GM04503 (cell line): ENCODE measurements around the gene HELZ2.

Source experiments
- DNase-seq: peaks from one replicate; pipeline ENCODE4 v3.0.0-alpha.2; 2012; ENCODE audit warnings: low read depth

Gene HELZ2

DNA sequence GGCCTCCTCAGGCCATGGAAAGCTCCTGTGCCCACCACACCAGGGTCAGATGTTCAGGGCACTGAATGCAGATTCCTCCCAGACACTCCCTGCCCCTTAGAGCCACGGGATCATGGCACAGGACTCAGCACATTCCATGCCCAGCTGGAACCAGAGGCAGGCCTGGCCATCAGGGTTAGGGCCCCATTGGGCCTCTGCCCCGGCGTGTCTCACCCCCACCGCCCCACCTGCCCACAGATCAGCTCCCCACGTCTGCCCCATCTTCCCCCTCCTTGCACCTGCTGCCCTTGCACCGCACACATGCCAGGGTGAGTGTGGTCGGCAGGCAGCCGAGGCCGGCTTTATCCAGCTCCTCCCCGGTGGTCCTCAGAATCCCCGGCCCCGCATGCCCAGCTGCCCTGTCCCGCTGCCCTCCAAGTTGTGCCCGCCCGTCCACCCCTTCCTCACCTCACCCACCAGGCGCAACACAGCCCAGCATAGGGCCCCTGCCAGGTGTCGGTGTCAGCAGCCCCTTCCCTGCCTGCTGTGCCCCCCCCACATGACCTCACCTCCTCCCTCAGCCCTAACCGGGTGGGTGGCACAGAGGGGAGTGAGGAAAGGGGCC, 24.3 kb downstream of the HELZ2 start:
- DNase-seq = no peak

DNA sequence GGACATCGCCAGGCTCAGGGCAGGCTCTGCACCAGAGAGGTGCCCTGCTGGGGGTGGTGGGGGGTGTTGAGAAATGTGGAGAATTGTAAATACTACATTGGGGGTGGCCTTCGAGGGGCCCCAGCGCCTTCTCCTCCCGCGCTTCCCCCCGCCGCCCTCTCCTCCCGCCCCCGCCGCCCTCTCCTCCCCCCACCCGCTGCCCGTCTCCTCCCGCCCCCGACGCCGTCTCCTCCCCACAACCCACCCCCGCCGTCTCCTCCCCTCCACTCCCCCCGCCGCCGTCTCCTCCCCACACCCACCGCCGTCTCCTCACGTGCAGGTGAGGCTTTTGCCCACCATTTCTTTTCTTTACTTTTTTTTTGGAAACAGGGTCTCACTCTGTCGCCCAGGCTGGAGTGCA, 25.0 kb downstream of the HELZ2 start:
- no peak for DNase-seq

DNA sequence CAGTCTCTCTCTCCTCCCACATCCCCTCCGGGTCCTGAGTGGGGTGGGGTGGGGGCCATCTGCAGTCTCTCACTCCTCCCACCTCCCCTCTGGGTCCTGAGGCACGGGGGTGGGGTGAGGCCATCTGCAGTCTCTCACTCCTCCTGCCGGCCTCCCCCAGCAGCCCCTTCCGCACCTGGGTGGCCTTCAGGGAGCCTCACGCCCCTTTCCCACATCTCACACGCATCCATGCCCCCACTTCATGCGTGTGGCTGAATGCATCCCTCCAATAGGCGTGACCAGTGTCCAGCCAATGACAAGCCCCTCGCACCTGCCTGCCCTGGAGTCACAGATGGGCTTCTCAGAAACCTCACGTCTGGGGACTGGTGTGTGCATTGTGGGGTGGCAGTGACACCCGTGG, 25.5 kb downstream of the HELZ2 start:
- no peak for DNase-seq

DNA sequence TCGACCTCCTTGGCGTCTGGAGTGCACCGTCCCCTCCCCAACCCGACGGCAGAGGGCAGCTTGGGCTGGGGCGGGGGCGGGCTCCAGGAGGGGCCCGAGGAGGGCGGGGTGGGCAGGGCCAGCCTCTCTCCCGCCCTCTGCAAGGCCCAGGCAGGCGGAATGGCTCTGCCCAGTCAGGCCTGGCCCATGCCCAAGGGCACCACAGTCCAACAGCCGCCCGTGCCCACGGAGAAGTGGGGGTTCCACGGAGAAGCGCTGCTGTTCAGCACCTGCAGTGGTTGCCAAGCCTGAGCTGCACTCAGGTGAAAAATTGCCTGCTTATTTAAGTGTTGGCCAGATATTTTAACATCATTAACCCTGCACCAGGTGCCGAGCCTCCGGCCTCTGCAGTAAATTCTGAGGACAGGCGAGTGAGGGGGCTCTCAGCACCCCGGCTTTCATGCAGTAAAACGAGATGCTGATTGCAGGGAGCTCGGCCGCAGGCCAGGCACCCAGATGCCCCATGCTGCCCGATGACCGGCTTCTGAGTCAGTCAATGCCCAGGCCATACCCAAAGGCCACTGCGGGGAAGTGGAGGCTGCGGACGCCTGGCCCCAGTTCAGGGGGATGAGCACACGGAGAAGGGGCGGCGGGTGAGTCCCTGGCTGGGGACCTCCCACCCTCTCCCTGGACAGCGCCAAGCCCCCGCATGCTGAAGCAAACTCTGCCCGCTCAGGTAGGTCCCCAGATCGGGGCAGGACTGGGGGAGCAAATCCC, 26.1 kb downstream of the HELZ2 start, which contains the start of gene SRMS:
Gene SRMS, minus strand, starts transcription at position 25 of the 756 bp plus-strand sequence. CDS start 286 bp downstream, outside the sequence.
- DNase-seq = no peak

DNA sequence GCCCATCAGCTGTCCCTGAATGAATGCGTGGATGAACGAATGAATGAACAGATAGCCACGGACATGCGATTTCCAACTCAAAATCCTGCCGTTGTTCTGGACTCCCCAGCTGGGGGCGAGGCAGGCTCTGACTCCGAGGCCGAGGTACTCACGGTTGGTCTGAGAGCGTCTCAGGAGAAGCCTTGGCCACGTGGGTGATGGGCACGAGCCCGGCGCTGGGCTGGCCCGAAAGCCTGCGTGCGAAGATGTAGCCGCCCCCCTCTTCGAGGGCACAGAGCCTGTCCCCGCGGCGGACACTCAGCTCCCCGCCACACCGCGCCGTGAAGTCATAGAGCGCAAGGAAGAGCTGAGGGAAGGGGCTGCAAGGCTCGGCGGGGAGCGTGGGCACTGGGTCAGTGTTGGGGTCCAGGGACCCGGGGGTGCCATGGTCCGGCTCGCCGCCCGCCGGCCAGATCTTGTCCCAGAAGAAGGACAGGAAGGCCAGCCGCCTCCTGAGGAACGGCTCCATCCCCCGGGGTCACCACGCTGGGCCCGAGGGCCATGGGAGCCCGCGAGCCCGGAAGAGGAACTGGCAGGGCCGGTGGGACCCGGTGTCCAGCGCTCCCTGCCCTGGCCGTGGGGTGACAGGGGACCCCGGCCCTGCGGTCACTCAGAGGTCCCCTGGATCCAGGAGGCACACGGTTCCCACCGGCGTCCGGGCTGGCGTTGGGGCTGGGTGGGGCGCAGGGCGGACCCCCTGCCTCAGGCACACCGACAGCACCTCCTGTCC, 26.9 kb downstream of the HELZ2 start:
- DNase-seq = no peak

DNA sequence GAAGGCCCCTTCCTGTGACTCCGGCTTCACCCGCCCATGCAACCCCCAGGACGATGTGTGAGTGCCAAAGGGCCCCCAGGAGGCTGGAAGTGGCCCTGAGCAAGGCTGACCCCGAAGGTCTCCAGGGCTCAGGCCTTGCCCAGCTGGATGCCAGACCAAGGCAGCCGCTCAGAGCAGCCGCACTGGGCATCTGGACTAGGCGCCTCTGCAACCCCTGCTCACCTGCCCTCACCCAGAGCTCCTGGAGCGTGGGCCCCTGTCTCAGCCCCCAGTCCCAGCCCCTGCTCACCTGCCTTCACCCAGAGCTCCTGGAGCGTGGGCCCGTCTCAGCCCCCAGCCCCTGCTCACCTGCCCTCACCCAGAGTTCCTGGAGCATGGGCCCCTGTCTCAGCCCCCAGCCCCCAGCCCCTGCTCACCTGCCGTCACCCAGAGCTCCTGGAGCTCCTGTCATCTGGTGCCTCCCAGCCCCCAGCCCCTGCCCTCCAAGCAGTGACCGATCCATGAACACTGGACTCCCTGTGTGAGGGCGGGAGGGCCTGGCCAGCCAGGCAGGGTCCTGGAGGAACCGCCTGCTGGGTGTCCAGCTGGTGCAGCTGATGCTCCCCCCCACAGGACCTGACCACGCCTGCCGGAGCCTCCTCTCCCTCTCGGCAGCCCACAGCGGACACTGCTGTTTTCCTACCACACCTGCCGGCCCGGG, 27.6 kb downstream of the HELZ2 start:
- DNase-seq = no peak

DNA sequence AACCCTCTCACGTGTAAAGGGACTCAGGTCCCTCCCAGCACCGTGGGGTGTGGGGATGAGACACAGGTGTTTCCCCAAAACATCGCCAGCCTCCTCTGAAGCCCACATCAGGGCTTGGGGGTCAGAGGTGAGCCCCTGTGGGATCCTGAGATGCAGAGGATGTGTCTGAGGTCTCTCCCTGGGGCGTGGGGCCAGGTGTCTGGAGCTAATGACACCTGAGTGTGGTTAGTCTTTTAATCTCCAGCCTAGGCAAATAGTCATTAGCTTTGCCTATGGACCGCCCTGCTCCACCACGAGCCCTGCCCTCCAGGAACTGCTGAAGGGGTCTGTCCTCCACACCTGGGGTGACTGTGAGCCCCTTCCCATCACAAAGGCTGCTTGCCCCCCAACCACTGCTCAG, 28.2 kb downstream of the HELZ2 start:
- no peak for DNase-seq

DNA sequence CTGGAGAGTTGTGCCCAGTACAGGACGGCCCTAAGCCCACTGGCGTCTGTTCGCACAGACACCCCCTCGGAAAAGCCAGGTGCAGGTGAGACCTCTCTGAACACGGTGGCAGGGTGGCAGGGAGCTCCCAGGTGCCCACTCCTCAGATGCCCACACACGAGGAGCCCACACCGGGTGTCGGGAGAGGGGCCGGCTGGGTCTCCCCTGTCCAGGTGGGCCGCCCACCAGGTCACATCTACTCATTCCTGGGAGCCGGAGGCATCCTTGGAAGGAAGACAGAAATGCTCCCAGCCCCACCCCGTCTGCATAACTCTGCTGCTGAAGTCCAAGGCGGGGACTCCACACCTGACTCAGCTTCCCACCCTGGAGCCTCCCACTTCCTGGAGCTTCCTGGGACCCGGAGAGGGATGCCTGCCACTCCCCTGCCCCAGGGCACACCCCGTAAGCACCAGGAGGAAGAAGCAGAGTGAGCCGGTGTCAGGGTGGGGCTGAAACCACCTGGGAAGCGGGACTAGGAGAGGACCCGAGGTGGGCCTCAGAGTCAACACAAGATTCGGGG, 29.0 kb downstream of the HELZ2 start:
- DNase-seq = no peak

DNA sequence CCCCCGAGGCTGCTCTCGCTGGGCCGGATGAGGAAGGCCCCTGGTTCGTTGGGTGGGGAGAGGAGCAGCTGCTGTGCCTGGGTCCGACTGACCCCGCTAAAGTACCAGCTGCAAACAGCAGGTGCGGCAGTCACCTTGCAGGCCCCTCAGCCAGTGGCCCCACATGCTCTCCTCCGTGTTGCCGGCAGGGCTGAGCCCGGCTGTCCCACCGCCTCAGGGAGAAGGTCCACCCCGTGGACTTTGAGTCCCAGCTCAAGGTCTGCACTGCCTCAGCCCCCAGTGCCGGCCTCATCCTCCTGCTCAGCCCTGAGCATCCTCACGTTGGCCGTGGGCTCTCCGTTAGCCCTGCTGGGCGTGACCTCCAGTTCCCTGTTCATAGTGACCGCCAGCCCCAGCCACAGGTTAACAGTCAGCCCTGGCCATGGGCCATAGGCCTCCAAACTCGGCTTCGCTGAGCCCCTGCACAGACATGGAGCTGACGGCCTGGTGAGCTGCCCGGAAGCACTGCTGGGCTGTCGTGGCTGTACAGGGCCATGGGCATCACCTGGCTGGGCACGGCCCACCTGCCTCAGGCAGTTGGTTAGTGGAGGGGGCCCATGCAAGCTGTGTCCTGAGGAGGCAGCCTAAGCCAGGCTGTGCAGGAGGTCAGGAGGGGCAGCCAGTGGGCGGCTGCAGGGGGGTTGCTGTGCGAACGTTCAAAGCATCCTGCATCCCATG, 29.6 kb downstream of the HELZ2 start:
- DNase-seq = no peak

DNA sequence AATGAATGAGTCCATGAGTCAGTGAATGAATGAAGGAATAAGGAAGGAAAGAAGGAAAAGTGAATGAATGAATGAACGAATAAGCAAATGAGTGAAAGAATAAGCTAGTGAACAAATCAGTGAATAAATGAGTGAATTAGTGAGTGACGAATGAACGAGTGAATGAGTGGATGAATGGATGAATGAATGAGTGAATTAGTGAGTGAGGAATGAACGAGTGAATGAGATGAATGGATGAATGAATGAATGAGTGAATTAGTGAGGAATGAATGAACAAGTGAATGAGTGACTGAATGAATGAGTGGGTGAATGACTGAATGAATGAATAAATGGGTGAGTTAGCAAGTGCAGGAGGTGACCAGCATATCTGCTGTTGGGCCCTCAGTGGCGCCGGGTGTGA, 30.3 kb downstream of the HELZ2 start:
- no peak for DNase-seq

DNA sequence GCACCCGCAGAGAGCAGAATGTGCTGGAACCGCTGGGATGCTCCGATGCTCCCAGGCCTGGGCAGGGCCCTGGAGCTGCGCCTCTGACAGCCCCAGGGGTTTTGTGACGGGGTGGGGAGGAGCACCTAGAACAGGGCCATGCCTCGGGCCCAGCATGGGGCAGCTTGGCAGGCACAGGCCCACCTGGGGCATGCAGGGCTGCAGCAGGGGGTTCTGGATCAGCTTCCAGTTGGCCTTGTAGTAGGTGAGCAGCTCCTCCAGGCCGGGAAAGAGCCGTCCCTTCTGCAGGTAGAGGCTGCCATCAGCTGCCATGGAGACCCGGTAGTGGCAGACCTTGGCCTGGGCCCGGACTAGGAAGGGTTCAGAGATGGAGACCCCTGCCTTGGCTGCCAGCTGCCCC, 30.9 kb downstream of the HELZ2 start:
- DNase-seq = no peak

DNA sequence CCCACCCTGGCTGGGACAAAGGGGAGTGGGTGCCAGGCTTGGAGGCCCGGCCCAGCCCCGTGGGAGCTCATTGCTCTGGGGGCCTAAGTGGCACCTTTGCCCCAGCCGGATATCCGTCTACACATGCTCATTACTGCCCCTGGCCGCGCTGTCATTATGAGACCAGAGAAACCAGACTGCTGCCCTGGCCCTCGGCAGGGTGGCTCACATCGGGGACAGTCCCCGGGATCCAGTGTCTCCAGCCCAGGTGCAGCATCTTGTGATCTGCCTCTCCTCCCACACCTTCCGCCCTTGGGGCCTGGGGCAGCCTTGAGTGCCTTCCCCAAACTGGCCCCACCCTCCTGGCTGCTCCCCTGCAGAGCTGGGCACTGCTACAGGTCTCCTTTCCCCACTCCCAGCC, 31.3 kb downstream of the HELZ2 start:
- no peak for DNase-seq

DNA sequence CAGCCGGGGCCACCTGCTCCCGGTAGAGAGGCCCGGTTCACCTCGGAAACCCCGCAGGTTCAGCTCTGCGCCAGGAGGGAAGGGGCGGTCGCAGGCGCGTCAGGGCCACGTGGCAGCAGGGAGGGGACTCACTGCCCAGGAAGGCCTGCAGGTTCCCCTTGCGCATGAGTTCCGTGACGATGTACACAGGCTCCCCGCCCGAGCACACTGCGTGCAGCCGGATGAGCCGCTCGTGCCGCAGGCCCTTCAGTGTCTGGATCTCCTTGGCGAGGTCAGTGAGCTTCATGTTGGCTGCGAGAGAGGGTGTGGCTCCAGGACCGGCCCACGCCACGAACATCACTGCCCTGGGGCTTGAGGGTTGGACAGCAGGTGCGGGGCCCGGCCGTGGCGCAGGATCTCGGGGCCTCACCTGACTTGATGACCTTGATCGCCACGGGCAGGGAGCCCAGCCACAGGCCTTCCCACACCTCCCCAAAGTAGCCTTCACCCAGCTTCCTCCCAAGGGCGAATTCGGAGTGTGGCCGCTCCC, 31.9 kb downstream of the HELZ2 start:
- DNase-seq = no peak

DNA sequence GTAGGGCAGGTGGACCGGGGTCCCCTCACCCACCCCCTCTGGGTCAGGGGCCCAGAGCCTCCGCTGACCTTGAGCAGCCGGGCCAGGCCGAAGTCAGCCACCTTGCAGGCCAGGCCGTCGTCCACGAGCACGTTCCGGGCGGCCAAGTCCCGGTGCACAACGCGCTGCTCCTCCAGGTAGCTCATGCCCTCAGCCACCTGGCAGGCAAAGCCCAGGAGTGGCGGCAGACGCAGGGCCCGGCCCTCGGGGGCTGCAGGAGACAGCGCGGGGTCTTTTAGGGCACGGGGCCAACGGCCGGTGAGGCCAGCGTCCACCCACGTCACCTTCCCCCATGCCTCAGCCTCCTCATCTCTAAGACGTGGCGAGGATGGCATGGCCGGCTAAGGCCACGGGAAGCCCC, 32.7 kb downstream of the HELZ2 start:
- no peak for DNase-seq

DNA sequence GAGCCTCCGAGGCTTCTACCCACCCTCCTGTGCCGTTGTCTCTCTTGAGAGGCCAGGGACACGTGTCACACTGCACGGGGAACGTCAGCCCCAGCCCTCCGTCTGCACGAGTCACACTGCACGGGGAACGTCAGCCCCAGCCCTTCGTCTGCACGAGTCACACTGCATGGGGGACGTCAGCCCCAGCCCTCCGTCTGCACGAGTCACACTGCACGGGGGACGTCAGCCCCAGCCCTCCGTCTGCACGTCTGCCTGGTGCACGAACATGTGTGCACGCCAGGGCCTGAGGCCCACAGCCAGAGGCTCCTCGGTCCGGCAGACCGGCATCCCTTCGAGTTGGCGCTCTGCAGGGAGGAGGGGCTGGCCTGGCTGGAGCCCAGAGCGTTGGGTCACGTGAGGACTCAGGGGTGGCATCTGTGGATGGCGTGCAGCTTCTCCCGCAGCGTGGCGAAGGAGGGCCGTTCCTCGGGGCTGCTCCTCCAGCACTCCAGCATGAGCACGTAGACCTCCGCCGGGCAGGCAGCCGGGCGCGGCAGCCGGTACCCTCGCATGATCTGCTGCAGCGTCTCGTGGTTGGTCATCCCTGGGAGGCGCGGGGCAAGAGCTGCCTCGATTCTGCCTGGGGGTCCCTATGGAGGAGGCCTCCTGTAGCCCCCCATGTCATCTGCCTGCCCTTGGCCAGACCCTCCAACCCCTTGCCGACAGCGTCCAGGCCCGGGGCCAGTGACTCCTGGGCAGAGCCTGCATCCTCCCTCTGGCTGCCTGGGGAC, 33.4 kb downstream of the HELZ2 start:
- DNase-seq = peak; percentile 17

DNA sequence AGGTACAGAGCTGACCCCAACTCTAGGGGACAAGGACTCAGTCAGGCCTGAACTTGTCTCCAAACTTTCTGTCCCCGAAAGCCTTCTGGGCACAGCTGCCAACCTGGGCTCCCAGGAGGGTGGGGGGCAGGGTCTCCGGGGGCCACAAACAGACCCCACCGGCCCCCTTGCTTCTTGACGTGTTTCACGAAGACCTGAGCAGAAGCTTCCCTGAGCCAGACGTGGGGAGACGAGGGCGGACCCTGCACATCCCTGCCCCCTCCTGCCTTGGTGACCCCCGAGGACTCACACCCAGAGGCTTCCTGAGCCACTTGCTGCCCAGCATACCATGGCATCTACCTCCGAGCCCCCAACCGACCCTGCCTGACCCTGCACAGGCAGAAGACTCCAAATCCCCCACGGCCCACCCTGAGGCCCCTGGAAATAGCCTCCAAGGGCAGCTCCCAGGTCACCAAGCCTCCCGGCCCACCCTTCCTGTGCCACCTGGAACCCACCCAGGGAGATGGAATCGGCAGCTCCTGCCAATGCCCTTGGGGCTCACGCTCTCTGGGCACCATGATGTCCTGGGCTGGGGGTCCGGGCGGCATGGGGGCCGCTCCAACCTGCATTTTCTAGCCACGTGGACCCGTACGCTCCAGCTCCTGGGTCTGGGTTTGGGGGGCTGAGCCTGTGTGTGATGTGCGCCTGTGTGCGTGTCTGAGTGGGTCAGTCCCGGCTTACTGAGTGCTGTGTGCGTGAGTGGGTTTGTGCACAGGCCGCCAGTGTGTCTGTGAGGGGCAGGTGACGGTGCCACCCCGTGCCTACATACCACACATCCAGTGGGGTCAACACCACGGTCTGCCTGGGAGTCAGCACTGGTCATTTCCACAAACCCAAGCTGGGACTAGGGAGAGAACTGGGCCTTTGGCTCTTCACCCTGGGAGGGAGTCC, 34.3 kb downstream of the HELZ2 start:
- no peak for DNase-seq

DNA sequence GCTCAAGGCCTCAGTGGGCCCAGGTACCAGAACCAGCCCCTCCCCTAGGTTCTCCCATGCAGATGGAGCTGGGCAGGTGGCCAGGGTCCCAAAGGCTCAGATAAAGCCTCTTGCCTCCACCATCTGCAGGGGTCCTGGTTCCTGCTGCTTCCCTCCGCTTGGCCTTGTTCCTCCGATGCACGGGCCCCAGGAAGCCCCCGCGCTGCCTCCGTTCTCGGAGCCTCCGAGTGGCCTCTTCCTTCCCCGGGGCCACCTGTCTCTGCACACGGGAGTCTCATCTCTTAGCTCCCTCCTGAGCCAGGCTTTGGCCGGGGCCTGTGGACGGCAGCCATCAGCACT, 35.0 kb downstream of the HELZ2 start:
- DNase-seq = no peak

DNA sequence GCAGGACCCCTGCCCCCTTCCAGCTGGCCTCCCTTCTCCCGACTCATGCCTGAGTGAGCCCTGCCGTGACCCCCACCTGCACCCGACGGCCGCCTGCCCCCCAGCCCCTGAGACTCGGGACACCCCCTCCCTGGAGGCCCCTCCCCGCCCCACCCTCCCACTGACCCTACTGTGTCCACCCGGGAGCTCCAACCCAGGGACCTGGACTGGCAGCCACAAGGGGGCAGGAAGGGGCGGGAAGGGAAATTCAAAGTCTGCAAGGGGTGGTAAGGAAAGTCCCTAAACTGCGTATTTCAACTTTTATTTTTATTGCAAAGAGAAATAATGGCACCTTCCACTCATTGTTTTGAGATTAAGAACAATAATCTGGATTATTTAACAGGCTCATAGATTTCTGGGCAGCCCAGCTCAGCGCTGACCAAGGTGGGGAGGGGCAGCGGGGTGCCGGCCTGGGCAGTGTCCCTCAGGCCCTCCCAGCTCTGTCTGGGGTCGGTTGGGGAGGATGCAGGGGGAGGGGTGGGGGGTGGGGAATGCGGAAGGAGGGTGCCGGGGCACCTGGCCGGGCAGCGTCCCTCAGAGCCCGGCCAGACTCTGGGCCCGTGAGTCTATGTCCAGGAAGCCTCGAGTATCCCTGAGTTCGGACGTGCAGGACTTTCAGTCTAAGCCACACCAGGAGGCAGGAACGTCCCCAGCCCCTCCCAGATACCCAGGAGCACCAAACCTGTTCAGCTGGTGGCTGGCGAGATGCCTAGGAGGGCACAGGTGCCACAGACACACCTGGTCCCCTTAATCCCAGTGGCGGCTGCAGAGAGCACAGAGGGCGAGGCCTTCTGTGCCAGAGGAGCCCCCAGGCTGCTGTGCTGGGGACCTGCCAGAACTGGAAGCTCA, 35.6 kb downstream of the HELZ2 start:
- DNase-seq = no peak
